C1 segment of cervical spinal cord (tissue), 14 donors: Measurements from ENCODE around the gene MAPKAPK3.

Source experiments
- DNase-seq, 14 donors: peaks; one replicate each; lab custom pipeline; 2025; lab: John Stamatoyannopoulos, UW

Gene MAPKAPK3

DNA sequence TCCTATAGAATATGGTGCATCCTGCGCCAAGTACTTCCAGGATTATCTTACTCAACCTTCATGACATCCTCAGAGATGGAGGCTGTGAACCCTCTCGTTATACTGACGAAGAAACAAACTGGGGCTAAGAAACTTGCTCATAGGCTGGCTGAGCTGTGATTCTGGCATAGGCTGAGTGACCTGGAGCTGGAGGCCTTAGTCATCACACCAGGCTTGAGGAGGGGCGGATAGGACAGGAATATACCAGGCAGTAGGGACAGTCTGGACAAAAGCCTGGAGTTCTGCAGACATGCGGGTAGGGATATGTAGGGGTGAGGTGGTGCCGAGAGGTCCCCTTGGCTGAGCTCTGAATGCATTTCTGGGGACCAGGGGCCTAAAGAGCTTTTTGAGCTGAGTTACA is 29.6 kb upstream of the MAPKAPK3 start:
- DNase-seq = no peak

GRCh38 chr3:50587806-50588758 is 28.9 kb upstream of the MAPKAPK3 start:
- DNase-seq = no peak

DNA sequence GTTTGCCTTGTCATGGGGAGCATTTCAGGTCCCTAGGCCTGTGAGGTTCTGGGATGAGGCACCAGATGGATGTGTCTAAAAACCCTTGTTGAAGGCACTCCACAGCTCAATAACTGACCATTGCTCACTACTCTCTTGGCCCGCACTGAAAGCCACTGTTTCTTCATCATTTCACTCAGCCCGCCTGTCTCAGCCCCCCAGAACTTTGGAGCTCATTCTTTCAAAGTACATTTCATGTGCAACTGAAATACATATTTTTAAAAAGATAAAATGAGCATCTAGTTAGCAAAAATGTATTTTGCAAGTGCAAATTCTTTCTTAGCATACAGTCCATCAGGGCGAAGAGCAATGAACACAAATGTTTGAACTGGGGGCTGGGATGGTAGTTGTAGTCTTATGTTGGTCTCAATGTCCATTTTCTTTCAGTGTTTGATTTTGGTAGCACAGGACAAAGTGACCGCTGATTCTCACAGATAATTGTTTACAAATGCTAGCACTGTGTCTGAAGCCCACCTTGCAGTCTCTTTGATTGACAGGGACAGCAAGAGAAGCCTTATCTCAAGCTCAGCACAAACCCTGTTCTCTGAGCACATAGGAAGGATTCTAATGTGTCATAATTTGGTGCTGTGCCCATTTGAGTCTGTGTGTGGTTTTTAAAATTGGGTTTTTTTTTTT is 28.1 kb upstream of the MAPKAPK3 start:
- no peak for DNase-seq

GRCh38 chr3:50591196-50591741 is 25.7 kb upstream of the MAPKAPK3 start:
- DNase-seq = no peak

- no peak for DNase-seq
These were observed 24.4 kb upstream of the MAPKAPK3 start for GRCh38 chr3:50592568-50592967.

DNA sequence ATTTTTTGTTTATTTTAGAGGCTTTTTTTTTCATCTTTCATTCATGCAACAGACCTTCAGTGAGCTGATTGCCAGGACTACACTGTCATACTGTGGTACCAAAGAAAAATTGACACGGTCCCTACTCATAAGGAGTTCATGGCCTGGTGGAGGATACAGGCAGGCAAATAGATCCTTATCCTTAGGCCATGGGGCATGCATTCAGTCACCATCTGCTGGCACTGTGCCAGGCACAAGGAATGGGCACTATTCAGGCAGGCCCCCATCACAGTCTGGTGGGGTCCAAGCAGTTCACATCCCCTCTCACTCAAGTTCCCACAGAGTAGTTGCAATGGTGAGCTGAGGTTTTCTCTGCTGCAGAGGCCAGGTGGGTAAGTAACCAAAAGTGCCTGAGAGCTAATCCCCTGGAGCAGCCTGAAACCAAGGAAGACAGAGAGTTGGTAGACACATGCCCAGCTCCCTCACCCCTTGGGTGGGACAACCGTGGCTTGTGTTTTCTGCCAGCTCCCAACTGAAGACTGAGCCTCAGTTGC is 22.6 kb upstream of the MAPKAPK3 start:
- no peak for DNase-seq

- no peak for DNase-seq
These were observed 17.7 kb upstream of the MAPKAPK3 start for GRCh38 chr3:50599115-50599715.

DNA sequence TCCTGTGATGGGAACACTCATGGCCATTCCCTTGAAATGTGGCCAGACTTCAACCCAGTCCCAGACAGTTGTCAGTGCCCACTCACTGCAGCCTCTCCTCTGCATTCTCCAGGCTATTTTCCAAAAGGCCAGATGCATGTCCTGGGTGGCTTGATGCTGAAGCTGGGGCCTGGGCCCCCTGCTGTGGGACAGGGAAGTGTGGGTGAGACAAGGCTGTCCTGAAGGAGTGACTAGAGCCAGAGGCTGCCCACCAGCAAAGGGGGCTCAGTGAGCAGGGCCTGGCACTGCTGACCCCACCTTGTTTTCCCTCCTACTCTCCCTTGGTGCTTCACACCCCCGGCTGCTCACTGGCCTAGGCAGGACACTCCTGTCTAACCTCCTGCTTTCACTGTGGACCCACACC is 17.2 kb upstream of the MAPKAPK3 start:
- no peak for DNase-seq

GRCh38 chr3:50600141-50600753 is 16.7 kb upstream of the MAPKAPK3 start:
- DNase-seq = peak in 1 of 14 donors; percentile 57

DNA sequence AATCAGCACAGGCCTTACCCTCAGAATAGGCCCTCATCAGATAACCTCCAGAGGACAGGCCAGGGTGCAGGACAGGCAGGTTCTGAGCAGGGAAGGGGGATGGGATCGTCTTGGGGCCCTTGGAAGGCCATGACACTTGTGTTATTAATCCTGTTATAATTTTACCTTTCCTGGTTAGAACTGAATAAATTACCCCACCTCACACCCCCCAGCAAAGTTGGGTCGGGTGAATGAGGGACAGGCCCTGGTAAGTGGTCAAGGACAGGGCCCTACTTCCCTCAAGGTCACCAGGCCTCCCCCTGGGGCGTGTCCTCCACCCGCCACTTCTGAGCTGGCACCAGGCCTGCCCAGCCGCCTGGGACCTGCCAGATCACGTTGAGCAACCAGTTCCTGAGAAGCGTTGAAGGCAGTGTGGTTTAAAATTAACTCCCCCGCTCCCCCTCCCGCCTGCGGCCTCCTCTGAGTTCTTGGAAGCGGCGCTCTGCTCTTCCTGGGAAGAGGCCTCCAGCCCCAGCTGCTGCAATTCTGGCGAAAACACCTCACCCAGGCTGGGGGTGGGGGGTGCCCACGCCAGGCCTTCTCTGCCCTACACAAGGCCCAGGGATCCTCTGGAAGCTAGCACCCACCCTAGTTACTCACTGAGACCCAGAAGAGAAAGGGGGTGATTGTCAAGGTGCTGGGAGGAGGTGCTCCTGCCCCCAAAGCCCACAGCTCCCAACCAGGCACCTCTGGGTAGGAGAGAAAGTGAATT is 15.9 kb upstream of the MAPKAPK3 start:
- DNase-seq = peak; percentile 22 to 89 (median 72)

- DNase-seq = no peak
These were observed 14.3 kb upstream of the MAPKAPK3 start for GRCh38 chr3:50602595-50603191.

DNA sequence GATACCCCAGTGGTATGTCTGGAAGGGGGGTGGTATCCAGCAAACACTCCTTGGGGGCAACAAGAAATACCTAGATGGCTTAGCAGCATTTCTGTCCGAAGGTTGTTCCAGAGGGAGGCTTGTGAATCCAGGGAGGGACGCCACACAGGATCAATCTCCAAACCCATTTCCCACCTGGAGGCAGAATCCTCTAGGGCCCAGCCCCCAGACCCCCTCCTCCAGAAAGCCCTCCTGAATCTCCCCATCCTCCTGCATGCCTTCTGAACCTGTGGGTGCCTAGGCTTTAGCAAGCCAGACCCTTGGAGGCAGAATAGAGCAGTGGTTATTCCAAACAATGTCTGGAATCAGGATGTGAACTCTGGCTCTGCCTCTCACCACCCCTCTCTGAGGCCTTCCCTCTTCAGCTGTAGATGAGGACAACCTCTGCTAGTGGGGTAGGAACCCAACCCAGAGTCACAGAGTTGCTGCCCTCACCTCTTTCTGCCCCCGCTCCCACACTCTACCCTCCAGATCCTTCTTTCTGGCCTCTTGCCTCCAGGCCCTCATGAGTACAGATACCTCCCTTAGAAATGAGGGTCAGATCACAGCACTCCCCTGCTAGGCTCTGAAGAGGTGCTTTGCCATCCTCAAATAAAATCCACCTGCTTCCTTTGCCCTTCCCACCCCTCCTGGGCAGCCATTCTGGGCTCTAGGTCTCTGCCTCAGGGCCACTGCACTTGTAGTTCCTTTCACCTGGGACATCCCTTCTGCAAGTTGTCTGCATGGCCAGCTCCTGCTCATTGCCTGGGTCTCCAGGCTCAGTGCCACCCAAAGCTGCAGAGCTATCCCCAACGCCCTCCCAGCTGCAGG is 13.5 kb upstream of the MAPKAPK3 start:
- no peak for DNase-seq

DNA sequence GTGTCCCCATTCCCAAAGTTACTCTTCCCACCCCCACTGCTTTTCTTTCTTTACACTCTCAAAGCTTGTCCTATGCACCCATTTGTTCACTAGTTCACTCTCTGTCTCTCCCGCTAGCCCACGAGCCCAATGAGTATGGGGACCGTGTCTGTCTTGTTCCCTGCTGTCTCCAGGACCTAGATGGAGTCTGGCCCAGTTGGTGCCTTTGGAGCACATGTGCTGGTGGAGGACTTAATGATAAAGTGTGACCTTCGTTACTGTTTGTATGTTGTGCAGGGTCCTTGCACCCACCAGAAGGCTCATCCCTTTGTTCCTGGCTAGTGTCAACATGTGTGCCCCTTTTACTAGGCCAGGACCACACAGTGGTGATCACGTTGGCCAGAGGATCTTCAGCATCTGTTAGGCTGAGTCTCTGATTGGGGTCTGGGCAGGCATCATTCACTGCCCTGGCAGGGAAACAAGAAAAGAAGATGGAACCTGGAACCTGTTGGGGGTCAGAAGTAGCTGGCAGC is 12.8 kb upstream of the MAPKAPK3 start:
- no peak for DNase-seq

DNA sequence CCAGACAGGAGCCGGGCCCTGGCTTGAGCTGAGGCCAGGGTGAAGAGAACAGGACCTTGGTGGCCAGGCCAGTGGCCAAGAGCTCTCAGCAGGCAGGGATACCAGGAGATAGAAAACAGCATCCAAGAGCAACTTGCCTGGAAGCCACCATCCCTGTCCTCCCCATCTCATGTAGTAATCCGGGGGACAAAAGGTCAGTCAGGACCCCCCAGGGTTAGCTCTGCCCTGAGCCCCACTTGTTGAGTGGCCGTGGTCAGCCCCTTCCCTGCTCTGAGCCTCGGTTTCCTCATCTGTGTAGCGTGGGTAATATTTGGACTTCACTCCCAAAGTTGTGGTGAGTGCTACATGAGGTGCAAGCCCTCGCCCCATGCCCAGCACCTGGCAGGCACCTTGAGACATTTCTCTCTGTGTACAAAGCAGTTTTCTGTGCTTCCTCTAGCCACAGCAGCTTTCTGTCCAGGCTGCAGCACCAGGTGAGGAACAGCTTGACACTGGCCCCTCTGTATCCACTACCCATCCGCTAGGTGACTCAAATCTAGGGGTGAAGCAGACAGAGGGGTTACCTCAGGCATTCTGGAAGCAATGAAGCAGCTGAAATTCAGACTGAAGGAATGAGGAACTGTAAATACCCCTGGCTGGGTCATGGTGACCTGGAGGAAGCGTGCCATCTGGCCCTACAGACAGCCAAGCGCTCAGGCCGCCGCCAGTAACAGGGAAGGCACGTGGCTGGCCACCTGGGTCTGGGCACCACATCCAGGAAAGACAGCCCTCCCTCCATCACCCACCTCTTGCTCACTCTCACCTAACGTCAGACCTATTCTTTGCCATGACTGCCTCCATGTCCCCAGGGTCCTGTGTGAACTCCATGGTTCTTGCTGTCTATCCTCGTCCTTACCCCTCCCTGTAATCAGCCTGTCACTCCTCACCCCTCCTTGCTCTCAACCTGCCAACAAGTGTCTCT is 12.0 kb upstream of the MAPKAPK3 start:
- peak in 4 of 14 donors; percentile 18 to 93 (median 38) for DNase-seq

GRCh38 chr3:50605901-50606326 is 11.0 kb upstream of the MAPKAPK3 start:
- DNase-seq = no peak

GRCh38 chr3:50606596-50606995 is 10.4 kb upstream of the MAPKAPK3 start:
- no peak for DNase-seq

GRCh38 chr3:50607271-50608091 is 9.5 kb upstream of the MAPKAPK3 start:
- DNase-seq = no peak
